SK-N-SH (cell line): ENCODE data around the gene TXNDC9. TPM values are rescaled to one million over a fixed set of nuclear protein-coding genes. Genes with fewer than 3 reads are reported as not detected.
A peak's percentile ranks its signal among the peaks of the same experiment; 100 is the strongest.

Experiments used
- CTCF ChIA-PET: fragments of 300-600, 350-600 bp; formaldehyde crosslinking; extraction: SDS; loops from one replicate; lab custom pipeline; 2021; lab: Yijun Ruan, JAX
- POLR2A ChIA-PET: fragments of 350-600 bp; sonication (Branson Sonifier 250); formaldehyde crosslinking; extraction: SDS; loops from one replicate; lab custom pipeline; 2020; ENCODE audit warnings: antibody characterized with exemption, inconsistent platforms; lab: Yijun Ruan, JAX
- DNase-seq: peaks from one replicate; pipeline ENCODE4 v3.0.0; 2012
- H2AFZ ChIP-seq: fragments of 200-600 bp; sonication (generic); 2 replicates; pipeline ENCODE4 v1.8.1; 2016; ENCODE audit warnings: antibody characterized with exemption, mild to moderate bottlenecking, low read depth
- H3F3A ChIP-seq: fragments of 200-600 bp; sonication (generic); replicated peaks from 2 replicates; pipeline ENCODE3; 2016; ENCODE audit warnings: antibody characterized with exemption, mild to moderate bottlenecking; ENCODE audit not compliant: insufficient read depth
- H3K27ac ChIP-seq, 2 experiments: fragments of 200-500 bp in 1 of 2; fragments of 200-600 bp in 1 of 2; sonication (Bioruptor generic) in 1 of 2; sonication (generic), shearing (Covaris generic) in 1 of 2; 2 replicates each; pipeline versions ENCODE4 v1.5.1 to v1.6.1; 2014 to 2016; ENCODE audit warnings: low read depth in 2 of 2, inconsistent platforms in 1 of 2, low read length in 1 of 2, mild to moderate bottlenecking in 1 of 2, mixed read lengths in 1 of 2
- H3K27me3 ChIP-seq: fragments of 200-600 bp; sonication (generic), shearing (Covaris generic); 2 replicates; pipeline ENCODE4 v1.6.1; 2016; ENCODE audit warnings: mixed run types; ENCODE audit not compliant: insufficient read depth
- H3K36me3 ChIP-seq, 2 experiments: fragments of 200-500 bp in 1 of 2; fragments of 200-600 bp in 1 of 2; sonication (Bioruptor generic) in 1 of 2; sonication (generic) in 1 of 2; replicated peaks in 1 of 2; 2 replicates each; pipeline versions ENCODE3 to v1.5.1; 2014 to 2016; ENCODE audit warnings: low read length in 1 of 2, mild to moderate bottlenecking in 1 of 2; ENCODE audit not compliant: insufficient read depth in 2 of 2, control insufficient read depth in 1 of 2
- H3K4me1 ChIP-seq, 2 experiments: fragments of 200-500 bp in 1 of 2; fragments of 200-600 bp in 1 of 2; sonication (Bioruptor generic) in 1 of 2; sonication (generic), shearing (Covaris generic) in 1 of 2; 2 replicates each; pipeline versions ENCODE4 v1.5.1 to v1.6.1; 2014 to 2016; ENCODE audit warnings: low read depth in 1 of 2, low read length in 1 of 2, mixed run types in 1 of 2; ENCODE audit not compliant: insufficient read depth in 2 of 2, control insufficient read depth in 1 of 2
- H3K4me2 ChIP-seq: fragments of 200-600 bp; sonication (generic), shearing (Covaris generic); 2 replicates; pipeline ENCODE4 v1.6.1; 2017; ENCODE audit warnings: mixed run types
- H3K4me3 ChIP-seq, 2 experiments: fragments of 200-500 bp in 1 of 2; fragments of 200-600 bp in 1 of 2; sonication (Bioruptor generic) in 1 of 2; sonication (generic), shearing (Covaris generic) in 1 of 2; 2 replicates each; pipeline versions ENCODE4 v1.5.1 to v1.8.1; 2014 to 2016; ENCODE audit warnings: low read depth in 2 of 2, inconsistent platforms in 1 of 2, low read length in 1 of 2, mild to moderate bottlenecking in 1 of 2, mixed read lengths in 1 of 2, moderate library complexity in 1 of 2
- H3K79me2 ChIP-seq: fragments of 200-600 bp; sonication (generic); 2 replicates; pipeline ENCODE4 v1.8.1; 2017; ENCODE audit warnings: mild to moderate bottlenecking; ENCODE audit not compliant: insufficient read depth
- H3K9ac ChIP-seq: fragments of 200-600 bp; sonication (generic); 2 replicates; pipeline ENCODE4 v1.6.1; 2017; ENCODE audit warnings: mixed run types
- H3K9me2 ChIP-seq: fragments of 200-600 bp; sonication (generic); 2 replicates; pipeline ENCODE4 v1.6.1; 2017; ENCODE audit warnings: mixed run types
- H3K9me3 ChIP-seq: fragments of 200-600 bp; sonication (generic); 2 replicates; pipeline ENCODE4 v1.6.1; 2017; ENCODE audit warnings: mixed run types, mild to moderate bottlenecking, moderate library complexity
- H4K20me1 ChIP-seq: fragments of 200-600 bp; sonication (generic); 2 replicates; pipeline ENCODE4 v1.6.1; 2017; ENCODE audit warnings: mild to moderate bottlenecking, mixed run types; ENCODE audit not compliant: insufficient read depth
- EP300 ChIP-seq, 2 experiments: IDR thresholded peaks; 2 replicates each; pipeline versions ENCODE4 v1.4.0 to v1.6.1; 2012; ENCODE audit warnings: borderline replicate concordance in 1 of 2, low read depth in 1 of 2, low read length in 1 of 2
- FOSL2 ChIP-seq: IDR thresholded peaks from 2 replicates; pipeline ENCODE4 v1.4.0; 2012; ENCODE audit warnings: low read depth, mild to moderate bottlenecking, moderate library complexity, borderline replicate concordance
- GABPA ChIP-seq: IDR thresholded peaks from 2 replicates; pipeline ENCODE4 v1.4.0; 2012; ENCODE audit warnings: low read depth, mild to moderate bottlenecking
- IRF3 ChIP-seq: fragments of 150-350 bp; IDR thresholded peaks from 2 replicates; pipeline ENCODE4 v1.6.1; 2016; ENCODE audit warnings: mild to moderate bottlenecking, low read depth, low read length
- MAX ChIP-seq: IDR thresholded peaks from 2 replicates; pipeline ENCODE4 v1.4.0; 2012; ENCODE audit warnings: low read depth
- NFIC ChIP-seq: IDR thresholded peaks from 2 replicates; pipeline ENCODE4 v1.4.0; 2012; ENCODE audit warnings: borderline replicate concordance
- NRF1 ChIP-seq: IDR thresholded peaks from 2 replicates; pipeline ENCODE4 v1.6.1; 2012; ENCODE audit warnings: low read depth, mild to moderate bottlenecking, low read length
- RAD21 ChIP-seq: IDR thresholded peaks from 2 replicates; pipeline ENCODE4 v1.6.1; 2012; ENCODE audit warnings: mild to moderate bottlenecking, low read length
- REST ChIP-seq: IDR thresholded peaks from 2 replicates; pipeline ENCODE4 v1.6.1; 2012; ENCODE audit warnings: mild to moderate bottlenecking, low read depth, low read length, moderate library complexity
- RFX5 ChIP-seq: IDR thresholded peaks from 2 replicates; pipeline ENCODE4 v1.6.1; 2012; ENCODE audit warnings: mild to moderate bottlenecking, improper control_type of control experiment, low read length
- RXRA ChIP-seq: IDR thresholded peaks from 2 replicates; pipeline ENCODE4 v1.4.0; 2012; ENCODE audit warnings: low read depth, mild to moderate bottlenecking, borderline replicate concordance
- TCF12 ChIP-seq: IDR thresholded peaks from 2 replicates; pipeline ENCODE4 v1.4.0; 2012
- TEAD4 ChIP-seq: IDR thresholded peaks from 2 replicates; pipeline ENCODE4 v1.4.0; 2012; ENCODE audit warnings: mild to moderate bottlenecking, borderline replicate concordance; ENCODE audit not compliant: insufficient read depth
- USF1 ChIP-seq: IDR thresholded peaks from 2 replicates; pipeline ENCODE4 v1.4.0; 2012; ENCODE audit warnings: low read depth, borderline replicate concordance
- WGBS: methylation state at CpG from one replicate; pipeline ENCODE4 v1.1.6; 2017; ENCODE audit warnings: low lambda C conversion rate; 5-methylcytosine and 5-hydroxymethylcytosine counted together
- polyA plus RNA-seq, 3 experiments: library from polyadenylated mRNA; depleted of rRNA; stranded (reverse); fragments of >200 nt; gene quantifications; 2 replicates each; pipeline ENCODE4 v1.2.3, GENCODE V29; 2012

The TXNDC9 gene
- polyA plus RNA-seq, 1 of the 3 experiments (the other 2 are of a cell fraction), result 19.1 TPM

- WGBS, result 63% methylated on average over 1 of the region's 1 CpG
- no peaks in the 10 kb centered on the region for H3F3A ChIP-seq
- H3K27me3 ChIP-seq, result no peaks in the 10 kb centered on the region
- no peak overlapping the region for H2AFZ ChIP-seq
- H3K9ac ChIP-seq, result no peak overlapping the region
- peaks cover 0 to 3% of the 10 kb centered on the region in 2 experiments; a peak in 1 of 4 replicates for H3K4me1 ChIP-seq
- H3K79me2 ChIP-seq, result peaks cover 100% of the 10 kb centered on the region
- H3K4me3 ChIP-seq, result no peak overlapping the region
- no peaks in the 10 kb centered on the region for H3K9me3 ChIP-seq
- peak overlapping the region in 1 of 2 experiments; percentile 5; a peak in 1 of 4 replicates for H3K27ac ChIP-seq
- no peak for TF ChIP-seq USF1
- no peak for TF ChIP-seq MAX
- TF ChIP-seq NFIC, result no peak
- no peak for TF ChIP-seq NRF1
- no peak for TF ChIP-seq RXRA
- TF ChIP-seq TEAD4, result no peak
- TF ChIP-seq EP300 (IDR thresholded peaks at IDR 0.05; ENCODE audit: borderline replicate concordance in 1 of 2, low read depth in 1 of 2, low read length in 1 of 2), result no peak
- TF ChIP-seq TCF12, result 0 out of 2 replicates have a peak, but pooled peaks have one; percentile 6
- TF ChIP-seq GABPA, result no peak
- no peak for TF ChIP-seq IRF3
- TF ChIP-seq FOSL2, result 0 out of 2 replicates have a peak, but pooled peaks have one; percentile 13
- TF ChIP-seq RAD21, result no peak
- TF ChIP-seq RFX5, result no peak
- TF ChIP-seq REST, result no peak
- CTCF ChIA-PET, result interaction anchor here (0.8 to 1.3 kb wide), 3 partner anchors 13 to 18 kb away, joined by 3 to 4 read pairs (median 3); partner anchors contain the start of gene TXNDC9
- H3K36me3 ChIP-seq, result no peaks in the 10 kb centered on the region
- DNase-seq, result no peak
- peaks cover 29% of the 10 kb centered on the region for H4K20me1 ChIP-seq
- POLR2A ChIA-PET, result no interaction called here
- no peaks in the 10 kb centered on the region for H3K9me2 ChIP-seq
- H3K4me2 ChIP-seq, result no peak overlapping the region
Measured at GRCh38 chr2:99354070-99354469, 17.9 kb upstream of the TXNDC9 start.
